HG03558 (cell line): ENCODE results near the gene DEDD.
"Not testable (repeated sequence)": the region's sequence is repeated elsewhere in the genome, so short reads cannot be mapped to it uniquely, and the experiment has no call there.

Source experiments
- ATAC-seq: cut with Tn5 transposase; IDR thresholded peaks from one replicate; pipeline ENCODE4 v1.9.1; 2021; ENCODE audit warnings: moderate number of reproducible peaks; ENCODE audit not compliant: unreplicated experiment; ENCODE audit errors: extremely low read depth

The DEDD gene

DNA sequence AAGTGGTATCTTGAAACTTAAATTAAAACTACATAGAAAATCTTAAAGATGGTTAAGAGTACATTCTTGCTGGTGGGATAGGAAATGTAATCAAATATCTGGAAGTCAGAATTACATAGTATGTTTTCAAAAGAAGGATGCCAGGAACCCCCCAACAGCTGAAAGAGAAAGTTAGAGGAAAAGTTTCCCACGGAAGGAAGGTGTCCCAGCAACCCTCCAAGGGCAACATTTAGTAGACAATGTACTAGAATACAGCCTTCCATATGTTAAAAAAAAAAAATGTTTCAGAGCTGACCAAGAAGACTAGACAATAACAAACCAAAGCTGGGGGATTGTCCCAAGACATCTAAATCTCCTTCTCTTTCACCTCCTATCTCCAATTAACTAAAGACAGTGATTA is 2.2 kb downstream of the DEDD start:
- ATAC-seq: no peak

DNA sequence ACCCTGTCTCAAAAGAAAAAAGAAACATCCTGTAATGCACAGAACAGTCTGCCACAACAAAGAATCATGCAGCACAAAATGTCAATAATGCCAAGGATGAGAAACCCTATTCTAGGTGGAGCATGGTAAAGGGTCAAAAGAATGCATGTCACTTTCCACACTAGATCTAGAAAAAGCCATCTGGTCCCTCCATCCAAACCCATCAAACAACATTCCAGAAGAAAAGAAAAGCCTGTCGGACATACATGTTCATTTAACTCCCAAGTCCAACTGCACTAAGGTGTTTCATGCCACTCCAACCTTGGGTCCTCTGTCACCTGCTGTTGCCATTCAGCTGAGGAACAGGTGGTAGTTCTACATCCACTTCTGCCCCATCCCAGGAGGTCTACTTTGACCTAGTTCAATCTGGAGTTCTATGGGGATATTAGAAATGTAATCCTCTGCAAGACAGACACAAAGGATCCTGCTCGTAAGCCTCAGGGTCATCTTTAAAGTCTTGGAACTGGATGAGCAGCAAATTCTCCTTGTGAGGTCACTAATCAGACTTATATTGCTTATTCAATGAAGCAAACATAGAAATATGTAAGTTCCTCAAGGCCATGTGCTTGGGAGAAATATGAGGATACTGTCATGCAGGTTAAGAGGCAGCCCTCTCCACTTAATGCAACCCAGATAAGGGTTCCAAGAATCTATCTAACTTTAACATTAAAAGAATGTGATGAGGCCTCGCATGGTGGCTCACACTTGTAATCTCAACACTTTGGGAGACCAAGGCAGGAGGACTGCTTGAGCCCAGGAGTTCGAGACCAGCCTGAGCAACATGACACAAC is 3.7 kb downstream of the DEDD start:
- no peak for ATAC-seq

GRCh38 chr1:161127649-161128048 is 4.8 kb downstream of the DEDD start:
- ATAC-seq: no peak

GRCh38 chr1:161122967-161123366 is 9.5 kb downstream of the DEDD start:
- no peak for ATAC-seq

DNA sequence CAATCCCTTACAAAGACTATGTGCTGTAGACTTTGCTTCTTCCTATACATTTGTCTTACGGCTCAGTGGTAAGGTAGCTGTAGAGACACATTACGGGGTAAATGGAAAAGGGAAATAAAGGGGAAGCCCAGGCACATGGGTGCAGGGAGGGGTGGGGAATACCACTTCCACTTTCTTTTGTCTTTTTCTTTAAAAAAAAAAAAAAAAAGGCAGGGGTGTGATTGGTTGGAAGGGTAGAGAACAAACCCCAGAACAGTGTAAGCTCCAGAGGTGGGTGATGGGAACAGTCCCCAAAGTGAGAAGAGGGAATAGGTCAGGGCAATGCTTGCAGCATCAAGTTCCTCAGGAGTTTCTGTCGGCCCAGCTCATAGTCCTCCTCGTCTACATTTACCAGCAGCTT is 10.6 kb downstream of the DEDD start:
- ATAC-seq: no peak

- no peak for ATAC-seq
Observed at GRCh38 chr1:161121042-161121650, 11.3 kb downstream of the DEDD start.

DNA sequence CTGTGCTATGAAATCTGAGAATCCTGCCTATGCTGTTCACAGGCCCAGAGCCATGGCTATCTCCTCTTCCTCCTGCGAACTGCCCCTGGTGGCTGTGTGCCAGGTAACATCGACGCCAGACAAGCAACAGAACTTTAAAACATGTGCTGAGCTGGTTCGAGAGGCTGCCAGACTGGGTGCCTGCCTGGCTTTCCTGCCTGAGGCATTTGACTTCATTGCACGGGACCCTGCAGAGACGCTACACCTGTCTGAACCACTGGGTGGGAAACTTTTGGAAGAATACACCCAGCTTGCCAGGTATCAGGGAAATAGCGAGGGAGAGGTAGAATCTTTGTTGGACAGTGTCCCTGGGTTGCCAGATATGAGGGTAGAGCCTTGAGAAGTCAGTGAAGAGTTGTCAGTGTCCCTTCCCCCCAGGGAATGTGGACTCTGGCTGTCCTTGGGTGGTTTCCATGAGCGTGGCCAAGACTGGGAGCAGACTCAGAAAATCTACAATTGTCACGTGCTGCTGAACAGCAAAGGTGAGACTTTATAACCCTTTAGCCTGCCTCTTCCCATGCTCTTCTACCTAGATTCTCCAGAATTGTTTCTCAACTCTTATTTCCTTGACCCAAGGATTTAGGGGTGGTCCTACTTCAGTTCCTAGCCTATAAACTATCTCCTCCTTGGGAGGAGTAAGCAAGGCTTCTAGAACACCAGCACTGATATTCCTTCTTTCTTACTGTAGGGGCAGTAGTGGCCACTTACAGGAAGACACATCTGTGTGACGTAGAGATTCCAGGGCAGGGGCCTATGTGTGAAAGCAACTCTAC is 13.2 kb downstream of the DEDD start:
- no peak for ATAC-seq

- ATAC-seq: peak; percentile 64
Observed at GRCh38 chr1:161117759-161118581, 14.5 kb downstream of the DEDD start, which contains the start of the genes NIT1 and PFDN2. TSS of gene NIT1 (plus strand) at chr1:161118105. CDS start at chr1:161118177, 72 bp downstream. TSS of gene PFDN2 (minus strand) at chr1:161118037. CDS start at chr1:161118026, 11 bp downstream.

DNA sequence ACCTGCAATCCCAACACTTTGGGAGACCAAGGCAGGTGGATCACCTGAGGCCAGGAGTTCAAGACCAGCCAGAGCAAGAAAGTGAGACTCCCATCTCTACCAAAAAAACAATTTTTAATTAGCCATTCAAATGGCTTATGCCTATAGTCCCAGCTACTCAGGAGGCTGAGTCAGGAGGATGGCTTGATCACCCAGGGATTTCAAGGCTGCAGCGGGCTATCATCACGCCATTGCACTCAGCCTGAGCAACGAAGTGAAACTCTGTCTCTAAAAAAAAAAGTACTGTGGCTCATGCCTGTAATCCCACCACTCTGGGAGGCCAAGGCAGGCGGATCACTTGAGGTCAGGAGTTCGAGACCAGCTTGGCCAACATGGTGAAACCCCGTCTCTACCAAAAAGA is 16.5 kb downstream of the DEDD start:
- not testable (repeated sequence) for ATAC-seq

DNA sequence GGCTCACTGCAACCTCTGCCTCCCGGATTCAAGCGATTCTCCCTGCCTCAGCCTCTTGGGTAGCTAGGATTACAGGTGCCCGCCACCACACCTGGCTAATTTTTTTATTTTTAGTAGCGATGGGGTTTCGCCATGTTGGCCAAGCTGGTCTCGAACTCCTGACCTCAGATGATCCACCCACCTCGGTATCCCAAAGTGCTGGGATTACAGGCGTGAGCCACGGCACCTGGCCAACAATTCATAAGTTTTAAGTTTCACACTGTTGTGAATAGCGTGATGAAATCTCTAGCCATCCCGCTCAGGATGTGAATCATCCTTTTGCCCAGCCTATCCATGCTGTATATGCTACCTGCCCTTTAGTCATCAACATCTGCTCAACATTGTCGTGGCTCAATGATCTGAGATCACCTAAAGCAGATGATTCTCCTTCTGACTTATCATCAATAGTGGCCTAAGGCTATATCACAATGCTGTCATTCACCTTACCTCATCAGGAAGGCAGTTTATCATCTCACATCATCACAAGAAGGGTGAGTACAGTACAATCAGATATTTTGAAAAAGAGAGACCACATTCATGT is 17.2 kb downstream of the DEDD start:
- ATAC-seq: no peak

GRCh38 chr1:161114556-161114955 is 17.9 kb downstream of the DEDD start:
- ATAC-seq: no peak

GRCh38 chr1:161113915-161114314 is 18.6 kb downstream of the DEDD start:
- no peak for ATAC-seq

DNA sequence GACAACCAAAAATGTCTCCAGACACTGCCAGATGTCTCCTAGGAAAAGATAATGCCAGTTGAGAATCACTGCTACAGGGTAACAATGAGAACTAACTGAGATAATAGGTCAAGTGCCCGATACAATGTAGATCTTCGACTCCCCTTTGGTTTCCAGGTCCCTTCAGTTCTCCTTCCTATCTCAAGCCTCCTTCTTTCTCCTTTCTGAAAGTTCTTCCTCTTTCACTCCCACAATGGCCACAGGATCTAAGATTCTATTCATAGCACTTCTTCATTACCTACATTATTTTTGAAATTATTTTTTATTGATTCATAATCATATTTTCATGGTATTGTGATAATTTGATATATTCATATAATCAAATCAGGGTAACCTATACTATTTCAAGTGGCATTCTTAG is 20.9 kb downstream of the DEDD start:
- no peak for ATAC-seq

- ATAC-seq: no peak
Observed at GRCh38 chr1:161111117-161111516, 21.4 kb downstream of the DEDD start.

DNA sequence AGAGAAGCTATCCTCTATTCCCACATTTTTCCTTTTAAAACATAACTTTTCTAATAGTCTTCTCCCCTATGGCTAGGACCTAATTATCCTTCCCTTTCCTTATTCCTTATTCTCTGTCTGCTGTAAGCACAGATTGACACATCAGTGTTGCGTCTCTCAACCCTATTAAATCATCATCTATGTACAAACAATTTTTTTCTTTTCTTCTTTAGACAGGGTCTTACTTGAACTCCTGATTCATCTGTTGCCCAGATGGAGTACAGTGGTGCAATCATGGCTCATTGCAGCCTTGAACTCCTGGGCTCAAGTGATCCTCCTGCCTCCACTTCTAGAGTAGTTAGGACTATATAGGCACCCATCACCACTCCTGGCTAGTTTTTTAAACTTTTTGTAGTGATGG is 26.0 kb downstream of the DEDD start:
- ATAC-seq: no peak

GRCh38 chr1:161100556-161100955 is 31.9 kb downstream of the DEDD start:
- ATAC-seq: no peak

DNA sequence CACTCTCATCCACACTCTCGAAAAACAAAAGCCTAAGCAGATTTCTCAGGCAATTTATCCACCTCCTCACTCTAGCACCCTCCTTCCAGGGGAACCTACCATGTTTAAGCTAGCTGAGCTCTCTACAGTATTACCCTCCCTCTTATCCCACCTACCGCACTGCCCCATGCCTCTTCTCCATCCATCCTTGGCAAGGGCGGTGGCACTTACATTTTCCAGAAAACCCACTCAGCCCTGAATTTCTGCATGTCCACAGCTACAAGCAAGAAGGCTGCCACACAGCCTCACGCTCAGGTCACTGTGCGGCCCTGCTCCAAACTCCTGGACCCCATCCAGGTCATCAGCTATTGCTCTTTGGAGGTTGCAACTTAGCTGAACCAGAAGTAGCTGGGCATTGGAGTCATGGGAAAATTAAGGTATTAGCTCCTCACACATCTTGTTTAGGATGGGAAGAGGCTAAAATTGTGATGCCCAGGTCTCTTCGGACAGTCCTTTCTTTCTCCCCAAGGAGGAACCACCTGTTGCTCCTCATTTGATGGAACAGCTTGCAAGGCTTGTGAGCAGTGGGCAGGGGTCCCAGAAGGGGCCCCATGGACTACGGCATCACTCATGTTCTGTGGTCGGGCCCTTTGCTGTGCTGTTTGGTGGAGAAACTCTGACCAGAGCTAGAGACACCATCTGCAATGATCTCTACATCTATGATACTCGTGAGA is 33.2 kb downstream of the DEDD start:
- ATAC-seq: no peak

DNA sequence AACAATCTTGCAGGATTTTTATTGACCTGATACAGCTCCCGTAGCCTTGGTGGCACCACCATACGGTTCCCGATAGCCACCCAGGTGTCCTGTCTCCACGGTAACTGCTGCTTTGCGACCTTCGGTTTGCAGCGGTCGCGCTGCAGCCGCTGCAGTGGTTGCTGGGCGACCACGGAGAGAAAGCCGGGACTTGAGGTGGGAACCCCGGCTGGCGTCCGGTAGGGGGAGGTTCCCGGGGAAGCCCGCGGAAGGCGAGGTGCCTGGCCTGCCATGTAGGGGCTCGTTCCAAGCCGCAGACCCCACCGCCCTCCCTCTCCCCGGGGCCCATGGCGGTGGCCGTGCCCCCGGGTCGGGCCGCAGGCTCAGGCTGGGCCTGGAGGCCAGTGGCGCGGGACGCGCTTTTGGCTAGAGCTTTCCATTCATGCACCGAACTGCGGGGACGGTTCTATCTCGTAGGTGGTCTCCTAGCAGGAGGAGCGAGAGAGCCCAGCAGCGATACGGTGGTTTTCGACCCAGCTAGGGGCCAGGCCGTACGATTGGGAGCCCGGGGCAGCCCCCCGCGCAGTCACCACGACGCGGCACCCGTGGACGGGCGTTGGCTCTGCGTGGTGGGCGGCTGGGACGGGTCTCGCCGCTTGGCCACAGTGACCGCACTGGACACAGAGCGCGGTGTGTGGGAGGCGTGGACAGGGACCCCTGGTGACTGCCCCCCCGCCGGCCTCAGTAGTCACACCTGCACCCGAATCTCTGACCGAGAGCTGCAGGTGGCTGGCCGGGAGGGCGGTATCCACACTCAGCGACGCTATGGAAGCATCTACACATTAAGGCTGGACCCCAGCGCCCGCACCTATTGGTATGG is 34.0 kb downstream of the DEDD start, which contains the start of gene KLHDC9:
TSS of gene KLHDC9 (plus strand) at position 152 of the 859 bp plus-strand sequence. CDS start at position 327, 175 bp downstream.
- ATAC-seq: peak; percentile 42
